PFSK-1 (cell line): ENCODE measurements around the gene UGGT1.

ENCODE experiments used
- POLR2AphosphoS5 ChIP-seq: IDR thresholded peaks from 2 replicates; pipeline ENCODE4 v1.6.1; 2012; ENCODE audit warnings: low read depth, mild to moderate bottlenecking, control low read depth, low read length, moderate library complexity
- SIN3A ChIP-seq: IDR thresholded peaks from 2 replicates; pipeline ENCODE4 v1.6.1; 2012; ENCODE audit warnings: mild to moderate bottlenecking, low read length, moderate library complexity, borderline replicate concordance; ENCODE audit not compliant: insufficient read depth
- TAF1 ChIP-seq: IDR thresholded peaks from 2 replicates; pipeline ENCODE4 v1.6.1; 2012; ENCODE audit warnings: low read length, control low read depth, borderline replicate concordance; ENCODE audit not compliant: insufficient read depth
- TF ChIP-seq, protein P1 (sequence below), 2 experiments: IDR thresholded peaks; 2 replicates each; pipeline versions ENCODE4 v1.6.1 to v1.8.0; 2011 to 2012; ENCODE audit warnings: low read depth in 2 of 2, low read length in 2 of 2, control low read depth in 1 of 2, inconsistent platforms in 1 of 2, mild to moderate bottlenecking in 1 of 2, moderate library complexity in 1 of 2; ENCODE audit not compliant: insufficient read depth in 1 of 2

DNA sequence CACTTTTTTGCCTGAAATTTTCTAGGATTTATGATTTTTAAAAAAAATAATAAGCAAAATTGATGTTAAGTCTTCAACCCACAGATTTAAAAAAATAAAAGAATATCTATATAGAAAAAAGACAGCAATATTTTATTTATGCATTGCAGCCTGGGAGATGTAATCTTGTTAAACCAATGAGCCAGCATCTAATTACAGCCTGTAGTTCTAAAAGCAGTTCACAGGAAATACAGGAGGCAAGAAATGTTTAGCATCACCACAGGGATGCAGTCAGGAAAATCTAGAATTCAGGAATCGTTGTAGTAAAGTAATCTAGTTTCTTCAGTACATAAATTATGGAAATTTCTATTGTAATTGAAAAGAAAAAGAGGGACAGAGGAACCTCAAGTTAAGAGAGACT lies 17.2 kb downstream of the UGGT1 start:
- TF ChIP-seq POLR2AphosphoS5: no peak
- TF ChIP-seq TAF1: no peak
- no peak for TF ChIP-seq SIN3A
- TF ChIP-seq, protein P1, sequence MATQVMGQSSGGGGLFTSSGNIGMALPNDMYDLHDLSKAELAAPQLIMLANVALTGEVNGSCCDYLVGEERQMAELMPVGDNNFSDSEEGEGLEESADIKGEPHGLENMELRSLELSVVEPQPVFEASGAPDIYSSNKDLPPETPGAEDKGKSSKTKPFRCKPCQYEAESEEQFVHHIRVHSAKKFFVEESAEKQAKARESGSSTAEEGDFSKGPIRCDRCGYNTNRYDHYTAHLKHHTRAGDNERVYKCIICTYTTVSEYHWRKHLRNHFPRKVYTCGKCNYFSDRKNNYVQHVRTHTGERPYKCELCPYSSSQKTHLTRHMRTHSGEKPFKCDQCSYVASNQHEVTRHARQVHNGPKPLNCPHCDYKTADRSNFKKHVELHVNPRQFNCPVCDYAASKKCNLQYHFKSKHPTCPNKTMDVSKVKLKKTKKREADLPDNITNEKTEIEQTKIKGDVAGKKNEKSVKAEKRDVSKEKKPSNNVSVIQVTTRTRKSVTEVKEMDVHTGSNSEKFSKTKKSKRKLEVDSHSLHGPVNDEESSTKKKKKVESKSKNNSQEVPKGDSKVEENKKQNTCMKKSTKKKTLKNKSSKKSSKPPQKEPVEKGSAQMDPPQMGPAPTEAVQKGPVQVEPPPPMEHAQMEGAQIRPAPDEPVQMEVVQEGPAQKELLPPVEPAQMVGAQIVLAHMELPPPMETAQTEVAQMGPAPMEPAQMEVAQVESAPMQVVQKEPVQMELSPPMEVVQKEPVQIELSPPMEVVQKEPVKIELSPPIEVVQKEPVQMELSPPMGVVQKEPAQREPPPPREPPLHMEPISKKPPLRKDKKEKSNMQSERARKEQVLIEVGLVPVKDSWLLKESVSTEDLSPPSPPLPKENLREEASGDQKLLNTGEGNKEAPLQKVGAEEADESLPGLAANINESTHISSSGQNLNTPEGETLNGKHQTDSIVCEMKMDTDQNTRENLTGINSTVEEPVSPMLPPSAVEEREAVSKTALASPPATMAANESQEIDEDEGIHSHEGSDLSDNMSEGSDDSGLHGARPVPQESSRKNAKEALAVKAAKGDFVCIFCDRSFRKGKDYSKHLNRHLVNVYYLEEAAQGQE (IDR thresholded peaks at IDR 0.05; ENCODE audit: insufficient read depth in 1 of 2, low read depth in 2 of 2, low read length in 2 of 2): no peak
